Sigmoid colon (tissue), 4 donors: ENCODE measurements around the gene METRNL.

Source experiments
- EP300 ChIP-seq, 4 donors: sonication (generic); formaldehyde crosslinking; IDR thresholded peaks; one replicate each; pipeline ENCODE4 v1.6.1; 2017; ENCODE audit warnings: antibody characterized with exemption in 4 of 4
- POLR2A ChIP-seq, 2 donors: fragments of 450-650 bp; IDR thresholded peaks; one replicate each; pipeline ENCODE4 v1.6.1; 2016; ENCODE audit warnings: antibody characterized with exemption in 2 of 2, mild to moderate bottlenecking in 2 of 2, moderate library complexity in 2 of 2
- POLR2AphosphoS5 ChIP-seq, 4 donors: sonication (generic); formaldehyde crosslinking; IDR thresholded peaks; one replicate each; pipeline ENCODE4 v1.6.1; 2017; ENCODE audit warnings: antibody characterized with exemption in 4 of 4
- TF ChIP-seq, protein P1 (sequence below), 4 experiments: fragments of 450-650 bp in 3 of 4; fragments of 200-600 bp in 1 of 4; IDR thresholded peaks; one replicate each; pipeline ENCODE4 v1.5.1; 2016 to 2019; ENCODE audit warnings: antibody characterized with exemption in 4 of 4, mild to moderate bottlenecking in 3 of 4, moderate library complexity in 2 of 4

DNA sequence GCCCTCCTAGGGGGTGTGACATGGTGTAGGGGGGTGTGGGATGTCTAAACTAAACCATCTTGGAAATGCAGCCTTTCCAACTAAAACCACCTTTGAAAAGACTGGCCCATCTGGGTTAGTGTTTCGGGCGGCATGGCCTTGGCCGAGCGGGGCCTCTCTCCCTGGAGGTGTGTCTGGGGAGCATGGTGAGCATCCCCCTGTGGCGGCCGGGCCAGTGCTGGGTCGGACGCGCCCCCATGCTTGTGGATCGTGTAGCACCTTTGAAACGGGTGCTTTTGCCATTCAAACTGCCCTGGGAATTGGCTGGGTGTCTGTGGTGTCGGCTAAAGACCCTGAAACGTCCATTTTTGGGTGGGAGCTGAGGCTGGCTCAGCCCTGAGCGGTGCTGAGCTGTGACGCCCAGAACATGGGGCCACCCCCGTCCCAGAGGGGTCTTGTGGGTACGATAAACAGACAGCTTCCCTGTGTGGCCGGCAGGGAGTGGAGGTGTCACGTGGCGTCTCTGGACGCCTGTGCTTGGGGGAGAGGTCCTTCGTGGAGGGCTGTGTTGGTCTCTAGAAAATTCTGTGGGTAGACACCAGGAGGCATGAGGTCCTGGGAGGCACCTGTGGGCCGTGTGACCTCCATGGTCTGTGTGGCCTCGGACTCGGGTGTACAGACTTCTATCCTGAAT lies 6.3 kb downstream of the METRNL start:
- TF ChIP-seq POLR2AphosphoS5 (IDR thresholded peaks at IDR 0.05) (no peak), POLR2A (IDR thresholded peaks at IDR 0.05) (no peak), EP300 (IDR thresholded peaks at IDR 0.05) (no peak)
- TF ChIP-seq, protein P1, sequence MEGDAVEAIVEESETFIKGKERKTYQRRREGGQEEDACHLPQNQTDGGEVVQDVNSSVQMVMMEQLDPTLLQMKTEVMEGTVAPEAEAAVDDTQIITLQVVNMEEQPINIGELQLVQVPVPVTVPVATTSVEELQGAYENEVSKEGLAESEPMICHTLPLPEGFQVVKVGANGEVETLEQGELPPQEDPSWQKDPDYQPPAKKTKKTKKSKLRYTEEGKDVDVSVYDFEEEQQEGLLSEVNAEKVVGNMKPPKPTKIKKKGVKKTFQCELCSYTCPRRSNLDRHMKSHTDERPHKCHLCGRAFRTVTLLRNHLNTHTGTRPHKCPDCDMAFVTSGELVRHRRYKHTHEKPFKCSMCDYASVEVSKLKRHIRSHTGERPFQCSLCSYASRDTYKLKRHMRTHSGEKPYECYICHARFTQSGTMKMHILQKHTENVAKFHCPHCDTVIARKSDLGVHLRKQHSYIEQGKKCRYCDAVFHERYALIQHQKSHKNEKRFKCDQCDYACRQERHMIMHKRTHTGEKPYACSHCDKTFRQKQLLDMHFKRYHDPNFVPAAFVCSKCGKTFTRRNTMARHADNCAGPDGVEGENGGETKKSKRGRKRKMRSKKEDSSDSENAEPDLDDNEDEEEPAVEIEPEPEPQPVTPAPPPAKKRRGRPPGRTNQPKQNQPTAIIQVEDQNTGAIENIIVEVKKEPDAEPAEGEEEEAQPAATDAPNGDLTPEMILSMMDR (IDR thresholded peaks at IDR 0.05) = no peak
